NCI-H69 (cell line): Measurements from ENCODE around the gene PEAK1.
A peak's percentile ranks its signal among the peaks of the same experiment; 100 is the strongest.
"Not testable (repeated sequence)": the region's sequence is repeated elsewhere in the genome, so short reads cannot be mapped to it uniquely, and the experiment has no call there.

ENCODE experiments used
- DNase-seq: peaks from one replicate; lab custom pipeline; 2025; lab: John Stamatoyannopoulos, UW

Gene PEAK1

GRCh38 chr15:77425104-77425503 lies 5.2 kb upstream of the PEAK1 start:
- DNase-seq, result no peak

- DNase-seq, result peak; percentile 22
Observed at GRCh38 chr15:77421370-77421700, 1.4 kb upstream of the PEAK1 start.

GRCh38 chr15:77420610-77421369 lies 886 bp upstream of the PEAK1 start, which contains the start of gene HMG20A:
Gene HMG20A (plus strand): TSS chr15:77420888. CDS start chr15:77458408, 37,520 bp downstream.
- peak; percentile 85 for DNase-seq

- DNase-seq, result peak; percentile 48
Observed at GRCh38 chr15:77418966-77419835, 703 bp downstream of the PEAK1 start.

GRCh38 chr15:77418391-77418965 lies 1.4 kb downstream of the PEAK1 start:
- DNase-seq, result no peak

- DNase-seq, result no peak
Observed at GRCh38 chr15:77417602-77418001, 2.3 kb downstream of the PEAK1 start.

DNA sequence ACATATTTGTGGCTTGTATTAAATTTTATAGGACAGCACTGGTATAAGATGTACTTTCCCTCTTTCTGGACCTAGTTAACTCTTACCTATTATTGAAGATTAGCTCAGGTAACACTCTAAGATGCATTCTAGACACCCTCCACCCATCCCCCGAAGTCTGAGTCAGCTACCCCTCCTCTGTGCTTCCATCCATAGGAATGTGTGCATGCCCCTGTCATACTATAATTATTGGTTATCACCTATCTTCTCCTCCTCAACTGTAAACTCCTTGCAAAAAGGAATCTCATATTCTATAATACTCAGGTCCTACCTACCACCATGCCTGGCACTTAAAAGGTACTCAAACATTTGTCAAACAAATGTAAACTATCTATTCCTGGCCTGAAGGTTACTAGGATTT lies 3.0 kb downstream of the PEAK1 start:
- DNase-seq, result peak; percentile 6

- no peak for DNase-seq
Observed at GRCh38 chr15:77416148-77416455, 3.8 kb downstream of the PEAK1 start.

DNA sequence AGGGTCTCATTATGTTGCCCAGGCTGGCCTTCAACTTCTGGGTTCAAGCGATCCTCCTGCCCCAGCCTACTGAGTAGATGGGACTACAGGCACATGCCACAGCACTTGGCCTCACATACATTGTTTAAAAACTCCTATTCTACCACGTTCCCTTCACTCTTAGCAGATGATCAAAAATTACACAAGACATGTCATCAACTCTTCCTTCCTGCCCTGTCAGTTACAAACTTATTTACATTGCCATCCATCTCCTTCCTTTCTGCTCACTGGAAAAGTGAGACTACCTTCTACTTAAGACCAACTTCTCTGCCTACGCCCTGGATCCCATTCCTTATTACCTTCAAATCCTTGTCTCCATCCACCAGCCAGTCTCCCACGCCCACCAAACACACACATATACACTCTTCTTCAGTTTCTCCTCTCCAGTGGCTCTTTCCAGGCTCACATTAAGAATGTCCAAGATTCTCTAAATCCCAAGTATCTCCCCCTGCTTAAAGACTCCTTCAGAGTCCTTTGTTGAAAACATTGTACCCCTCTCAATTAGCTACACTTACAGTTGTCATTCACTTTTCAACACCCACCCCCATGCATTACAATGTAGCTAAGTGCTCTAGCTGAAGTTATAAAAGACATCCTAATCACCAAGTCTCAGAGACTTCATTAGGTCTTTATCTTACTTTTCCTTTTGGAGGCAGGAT lies 4.3 kb downstream of the PEAK1 start:
- no peak for DNase-seq

DNA sequence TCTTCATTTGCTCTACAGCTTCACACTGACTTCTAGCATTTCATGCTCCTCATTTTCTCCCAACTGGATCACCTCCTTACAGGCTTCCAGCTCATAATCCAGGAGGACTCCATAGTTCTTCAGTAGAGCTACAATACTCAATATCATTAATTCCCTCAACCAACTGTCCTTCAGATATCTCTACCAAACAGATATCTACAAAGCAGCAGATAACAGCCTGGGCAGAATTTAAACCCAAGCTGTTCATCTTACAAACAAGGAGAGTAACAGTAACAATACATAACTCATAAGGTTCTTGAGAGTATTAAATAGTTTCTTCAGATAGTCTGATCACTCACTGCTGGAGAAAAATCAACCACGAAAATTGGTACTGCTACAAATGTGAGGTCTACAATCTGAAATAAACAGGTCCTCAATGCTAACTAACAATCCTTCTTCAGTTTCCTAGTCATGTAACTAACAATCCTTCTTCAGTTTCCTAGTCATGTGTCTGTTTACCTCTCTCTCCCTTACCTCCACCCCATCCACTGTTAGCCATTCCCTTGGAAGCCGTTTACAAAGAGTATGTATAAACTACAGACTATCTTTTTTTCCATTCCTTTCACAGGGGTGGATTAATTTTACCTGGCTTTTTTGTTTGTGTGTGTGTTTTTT lies 5.0 kb downstream of the PEAK1 start:
- no peak for DNase-seq

DNA sequence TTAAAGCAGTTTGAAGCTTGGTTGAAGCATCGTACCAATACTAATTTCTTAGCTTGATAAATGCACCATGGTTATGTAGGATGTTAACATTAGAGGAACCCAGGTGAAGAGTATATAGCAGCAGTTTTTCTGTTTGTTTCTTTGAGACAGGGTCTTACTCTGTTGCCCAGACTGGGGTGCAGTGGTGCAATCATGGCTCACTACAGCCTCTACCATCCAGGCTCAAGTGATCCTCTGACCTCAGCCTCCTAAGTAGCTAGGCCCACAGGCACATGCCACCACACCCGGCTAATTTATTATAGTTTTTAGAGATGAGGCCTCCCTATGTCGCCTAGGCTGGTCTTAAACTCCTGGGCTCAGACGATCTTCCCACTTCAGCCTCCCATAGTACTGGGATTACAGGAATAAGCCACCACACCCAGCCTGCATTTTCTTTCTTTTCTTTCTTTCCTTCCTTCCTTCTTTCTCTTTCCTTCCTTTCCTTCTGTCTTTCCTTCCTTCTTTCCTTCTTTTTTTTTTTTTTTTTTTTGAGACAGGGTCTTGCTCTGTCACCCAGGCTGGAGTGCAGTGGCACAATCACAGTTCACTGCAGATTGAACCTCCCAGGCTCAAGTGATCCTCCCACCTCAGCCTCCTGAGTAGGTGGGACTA lies 6.1 kb downstream of the PEAK1 start:
- peak; percentile 2 for DNase-seq

GRCh38 chr15:77412972-77413698 lies 6.8 kb downstream of the PEAK1 start:
- peak; percentile 71 for DNase-seq

GRCh38 chr15:77411619-77411976 lies 8.3 kb downstream of the PEAK1 start:
- no peak for DNase-seq

DNA sequence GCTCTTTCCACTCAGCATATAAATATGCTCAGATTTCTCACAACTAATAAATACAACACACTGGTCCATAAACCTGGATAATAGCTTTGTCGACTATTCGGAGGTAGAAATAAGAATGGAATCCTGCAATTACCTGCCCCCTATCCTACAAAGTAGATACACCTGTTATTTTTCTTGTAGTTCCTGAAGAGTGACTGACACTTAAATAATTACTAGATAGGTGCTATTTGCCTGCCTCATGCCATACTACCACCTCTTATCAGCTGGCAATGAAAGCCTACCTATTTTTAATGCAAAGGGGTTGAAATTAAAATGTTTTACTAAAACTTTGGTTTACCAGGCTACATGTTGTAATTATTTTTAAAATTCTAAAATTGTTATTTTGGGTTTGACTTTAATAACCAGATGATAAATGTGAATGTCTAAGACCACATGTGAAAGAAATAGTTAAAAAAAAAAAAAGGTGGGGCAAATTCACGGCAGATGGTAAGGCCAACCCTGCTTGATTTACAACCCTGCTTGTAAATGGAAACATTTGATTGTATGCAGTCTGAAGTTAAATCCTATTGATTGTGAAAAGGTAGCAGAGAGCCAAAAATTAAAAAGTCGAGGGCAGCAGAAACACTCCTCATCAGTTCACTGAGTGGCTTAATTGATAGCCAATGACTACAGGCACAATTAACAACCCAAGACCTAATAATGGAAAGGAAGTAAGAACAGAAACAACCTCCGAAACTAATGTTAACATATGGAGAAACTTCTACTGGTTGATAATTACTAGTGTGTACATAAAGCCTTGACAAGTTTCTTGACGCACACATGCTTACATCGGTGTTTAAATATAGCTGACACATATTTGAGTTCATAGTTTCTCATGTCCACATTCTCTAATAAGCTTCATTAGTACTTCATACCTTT lies 8.9 kb downstream of the PEAK1 start:
- DNase-seq, result peak; percentile 70

- not testable (repeated sequence) for DNase-seq
Observed at GRCh38 chr15:77410157-77410500, 9.8 kb downstream of the PEAK1 start.

GRCh38 chr15:77409259-77410156 lies 10.4 kb downstream of the PEAK1 start:
- no peak for DNase-seq

DNA sequence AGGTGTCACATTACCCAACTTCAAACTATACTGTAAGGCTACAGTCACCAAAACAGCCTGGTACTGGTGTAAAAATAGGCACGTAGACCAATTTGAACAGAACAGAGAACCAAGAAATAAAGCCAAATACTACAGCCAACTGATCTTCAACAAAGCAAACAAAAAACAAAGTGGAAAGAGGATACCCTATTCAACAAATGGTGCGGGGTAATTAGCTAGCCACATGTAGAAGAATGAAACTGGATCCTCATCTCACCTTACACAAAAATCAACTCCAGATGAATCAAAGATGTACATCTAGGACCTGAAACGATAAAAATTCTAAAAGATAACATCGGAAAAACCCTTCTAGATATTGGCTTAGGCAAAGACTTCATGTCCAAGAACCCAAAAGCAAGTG lies 13.1 kb downstream of the PEAK1 start:
- peak; percentile 6 for DNase-seq

- DNase-seq, result not testable (repeated sequence)
Observed at GRCh38 chr15:77406173-77406759, 13.6 kb downstream of the PEAK1 start.
